H1 (cell line): ENCODE measurements around the gene FAM111A. TPM values are rescaled to one million over a fixed set of nuclear protein-coding genes. Genes with fewer than 3 reads are reported as not detected.

Experiments
- CHD7 ChIP-seq: fragments of 300-600 bp; sonication (generic); IDR thresholded peaks from 2 replicates; pipeline ENCODE4 v1.7.1; 2012; ENCODE audit warnings: low read length, moderate library complexity, mild to moderate bottlenecking, inconsistent platforms; ENCODE audit not compliant: insufficient replicate concordance
- CTBP2 ChIP-seq: IDR thresholded peaks from 2 replicates; pipeline ENCODE4 v1.7.0; 2011; ENCODE audit warnings: borderline replicate concordance, mild to moderate bottlenecking, moderate library complexity, mixed read lengths, low read length; ENCODE audit not compliant: insufficient read depth, insufficient read length
- CTCF ChIP-seq, 3 experiments: IDR thresholded peaks; 1 replicate in 2 of 3; 2 replicates in 1 of 3; pipeline versions ENCODE4 v1.5.1 to v1.6.1; 2011; ENCODE audit warnings: low read length in 3 of 3, mild to moderate bottlenecking in 3 of 3, inconsistent platforms in 2 of 3, low read depth in 1 of 3, moderate library complexity in 1 of 3; ENCODE audit not compliant: insufficient read depth in 1 of 3; ENCODE audit errors: control extremely low read depth in 1 of 3
- FOSL1 ChIP-seq: IDR thresholded peaks from 2 replicates; pipeline ENCODE4 v1.6.1; 2011; ENCODE audit warnings: mild to moderate bottlenecking, low read depth, low read length, moderate library complexity; ENCODE audit not compliant: insufficient read depth
- POLR2A ChIP-seq, 2 experiments: IDR thresholded peaks; 1 replicate in 1 of 2; 2 replicates in 1 of 2; pipeline ENCODE4 v1.6.1; 2011; ENCODE audit warnings: low read depth in 2 of 2, low read length in 2 of 2, mild to moderate bottlenecking in 2 of 2; ENCODE audit errors: control extremely low read depth in 1 of 2
- SAP30 ChIP-seq: fragments of 300-600 bp; sonication (generic); IDR thresholded peaks from 2 replicates; pipeline ENCODE4 v1.7.1; 2012; ENCODE audit warnings: low read length, moderate library complexity, mild to moderate bottlenecking, inconsistent platforms; ENCODE audit not compliant: insufficient read depth, insufficient replicate concordance
- SP4 ChIP-seq: IDR thresholded peaks from 2 replicates; pipeline ENCODE4 v1.6.1; 2012; ENCODE audit warnings: low read length, inconsistent platforms
- SRF ChIP-seq: IDR thresholded peaks from 2 replicates; pipeline ENCODE4 v1.6.1; 2011; ENCODE audit warnings: mild to moderate bottlenecking, low read depth, low read length, moderate library complexity
- ZNF274 ChIP-seq: IDR thresholded peaks from 2 replicates; pipeline ENCODE4 v1.7.0; 2012; ENCODE audit warnings: low read length, borderline replicate concordance; ENCODE audit errors: extremely low read depth
- polyA plus RNA-seq, 7 experiments: library from polyadenylated mRNA; depleted of rRNA in 3 of 7; stranded (reverse) in 5 of 7; unstranded in 2 of 7; fragments of >200 nt in 5 of 7; fragments of 200-250 nt in 2 of 7; gene quantifications; 1 replicate in 5 of 7; 2 replicates in 1 of 7; 4 replicates in 1 of 7; pipeline versions ENCODE4 v1.2.1 to v1.2.3, GENCODE V29; 2011 to 2013; ENCODE audit warnings: missing spikeins in 2 of 7, mixed read lengths in 2 of 7
- total RNA-seq: library from RNA; stranded (reverse); fragmentation: NEBNext Ultra II Directional; extraction: Animal tissue kit (Norgen Biotek cat#: 25700); gene quantifications from 2 replicates; pipeline ENCODE4 v1.2.1, GENCODE V29; 2021

FAM111A gene
- total and polyA plus RNA-seq, 2 of the 8 experiments (the other 6 are each of a cell fraction or from before 2014, with no cell fraction given), result 10.2 to 29.9 TPM

- no peak for TF ChIP-seq CHD7
- TF ChIP-seq SRF, result no peak
- no peak for TF ChIP-seq CTBP2
- no peak for TF ChIP-seq CTCF (IDR thresholded peaks at IDR 0.05; ENCODE audit: control extremely low read depth in 1 of 3, insufficient read depth in 1 of 3, low read depth in 1 of 3, low read length in 3 of 3)
- no peak for TF ChIP-seq SAP30
- no peak for TF ChIP-seq FOSL1
- no peak for TF ChIP-seq ZNF274
- TF ChIP-seq SP4, result no peak
- TF ChIP-seq POLR2A (IDR thresholded peaks at IDR 0.05; ENCODE audit: control extremely low read depth in 1 of 2, low read depth in 2 of 2, low read length in 2 of 2), result no peak
These were observed 28.3 kb upstream of the FAM111A start (continued) for GRCh38 chr11:59114344-59114743.
